ENCODE measurements around the gene S100P. TPM values are rescaled to one million over a fixed set of nuclear protein-coding genes. Genes with fewer than 3 reads are reported as not detected.
A peak's percentile ranks its signal among the peaks of the same experiment; 100 is the strongest.

S100P gene
- total and polyA plus RNA-seq, 2 donors (not counting 1 experiment from before 2014, with no cell fraction given) = 0.07 TPM; not detected in 1

GRCh38 chr4:6716018-6716911, 22.6 kb downstream of the S100P start, which contains the start of gene BLOC1S4:
BLOC1S4 (plus strand) TSS chr4:6716174; CDS start chr4:6716210, 36 bp downstream.
- CTCF ChIA-PET = interaction anchor here (0.6 to 9.7 kb wide), 8 partner anchors 10 to 357 kb away, joined by 3 to 163 read pairs (median 4); partner anchors contain the start of genes GRPEL1 and MRFAP1

More at GRCh38 chr4:6716018-6716911, 22.6 kb downstream of the S100P start, which contains the start of gene BLOC1S4:
- peak; percentile 97 for DNase-seq
- no peaks in the 10 kb centered on the region for H4K20me1 ChIP-seq (ENCODE audit: control insufficient read depth, insufficient read depth, low read length, poor library complexity, severe bottlenecking)
- H3K79me2 ChIP-seq (ENCODE audit: control insufficient read depth, insufficient read depth, low read length) = peaks cover 43% of the 10 kb centered on the region
- ATAC-seq (ENCODE audit: low read depth) = peak; percentile 83
- Mint-ChIP-seq H3K4me1 (peaks cover 38% of the 10 kb centered on the region), H3K4me3 (peak within 1 kb of the TSS; percentile 99), H3K27ac (peak within 1 kb of the TSS; percentile 100), H3K27me3 (no peaks in the 10 kb centered on the region), H3K9me3 (ENCODE audit: insufficient read depth) (peaks cover under 1% of the 10 kb centered on the region)
- H3K9me3 ChIP-seq (ENCODE audit: control extremely low read depth in 1 of 3, control insufficient read depth in 2 of 3, insufficient read depth in 1 of 3, low read length in 2 of 3) = no peaks in the 10 kb centered on the region
- H3K36me3 ChIP-seq (replicated peaks in 1 of 2; ENCODE audit: control extremely low read depth in 1 of 2, control insufficient read depth in 1 of 2, extremely low read depth in 1 of 2, insufficient read depth in 2 of 2, low read length in 1 of 2) = no peaks in the 10 kb centered on the region
- peak within 1 kb of the TSS; percentile 67 to 82 (median 80) for H3K4me3 ChIP-seq (ENCODE audit: control extremely low read depth in 1 of 5, extremely low read depth in 1 of 5, insufficient read depth in 1 of 5, low read depth in 2 of 5, low read length in 4 of 5)
- TF ChIP-seq EZH2 (IDR thresholded peaks at IDR 0.05; ENCODE audit: borderline replicate concordance, insufficient read depth, low read depth, low read length, poor library complexity, severe bottlenecking) (no peak), CTCF (IDR thresholded peaks at IDR 0.05) (no peak)
- H3K4me1 ChIP-seq (ENCODE audit: control insufficient read depth in 2 of 2, insufficient read depth in 2 of 2, low read length in 2 of 2) = peaks cover 21 to 33% of the 10 kb centered on the region in 2 donors
- WGBS (ENCODE audit: insufficient coverage) = under 1% methylated on average over 109 of the region's 109 CpGs
- POLR2A ChIA-PET = interaction anchor here (0.6 to 3.5 kb wide), 5 partner anchors 43 to 1673 kb away, joined by 5 to 22 read pairs (median 9); partner anchors contain the start of genes MRFAP1 and TBC1D14
- H3K27me3 ChIP-seq (replicated peaks in 1 of 4; ENCODE audit: control extremely low read depth in 1 of 4, control insufficient read depth in 3 of 4, insufficient read depth in 4 of 4, low read length in 3 of 4) = no peaks in the 10 kb centered on the region
- peak within 1 kb of the TSS; percentile 76 to 85 for H3K27ac ChIP-seq (ENCODE audit: low read length in 2 of 2)
- peak within 1 kb of the TSS; percentile 79 for H3K9ac ChIP-seq (ENCODE audit: low read length)
- intact Hi-C loops (cut with micrococcal nuclease) = loop anchor here (1.0 to 10.0 kb wide), 8 partner anchors 41 to 1086 kb away; partner anchors contain the start of genes GRPEL1, KIAA0232, MRFAP1 and WFS1
- H2AFZ ChIP-seq (ENCODE audit: insufficient read depth, low read depth, low read length, poor library complexity, severe bottlenecking) = peak within 1 kb of the TSS; percentile 64
- H3K4me2 ChIP-seq (replicated peaks; ENCODE audit: low read depth, low read length, poor library complexity, severe bottlenecking) = peak within 1 kb of the TSS; percentile 81

All from B cell (primary cell).